GM19023 (cell line): Measurements from ENCODE around the gene PRKCA.

Source experiments
- ATAC-seq: cut with Tn5 transposase; IDR thresholded peaks from one replicate; pipeline ENCODE4 v1.9.1; 2021; ENCODE audit warnings: mild to moderate bottlenecking, moderate library complexity; ENCODE audit not compliant: unreplicated experiment

The PRKCA gene

GRCh38 chr17:66508896-66509844 lies 206.8 kb downstream of the PRKCA start:
- ATAC-seq, result no peak

- ATAC-seq, result no peak
Measured at GRCh38 chr17:66509926-66510325, 207.5 kb downstream of the PRKCA start.

GRCh38 chr17:66511135-66511534 lies 208.7 kb downstream of the PRKCA start:
- no peak for ATAC-seq

GRCh38 chr17:66514227-66514806 lies 211.9 kb downstream of the PRKCA start:
- no peak for ATAC-seq

- no peak for ATAC-seq
Measured at GRCh38 chr17:66515974-66516373, 213.6 kb downstream of the PRKCA start.

GRCh38 chr17:66517336-66518009 lies 215.1 kb downstream of the PRKCA start:
- no peak for ATAC-seq

- ATAC-seq, result no peak
Measured at GRCh38 chr17:66518108-66518507, 215.7 kb downstream of the PRKCA start.

GRCh38 chr17:66518677-66519076 lies 216.3 kb downstream of the PRKCA start:
- ATAC-seq, result no peak

- ATAC-seq, result no peak
Measured at GRCh38 chr17:66519154-66519553, 216.7 kb downstream of the PRKCA start.

GRCh38 chr17:66520999-66521398 lies 218.6 kb downstream of the PRKCA start:
- ATAC-seq, result no peak

GRCh38 chr17:66522591-66523272 lies 220.3 kb downstream of the PRKCA start:
- ATAC-seq, result no peak

GRCh38 chr17:66523378-66524200 lies 221.2 kb downstream of the PRKCA start:
- no peak for ATAC-seq

GRCh38 chr17:66524877-66525276 lies 222.5 kb downstream of the PRKCA start:
- no peak for ATAC-seq

- no peak for ATAC-seq
Measured at GRCh38 chr17:66525338-66525737, 222.9 kb downstream of the PRKCA start.

GRCh38 chr17:66526827-66527226 lies 224.4 kb downstream of the PRKCA start:
- no peak for ATAC-seq

GRCh38 chr17:66527335-66527734 lies 224.9 kb downstream of the PRKCA start:
- ATAC-seq, result no peak

GRCh38 chr17:66531851-66532295 lies 229.5 kb downstream of the PRKCA start:
- no peak for ATAC-seq

GRCh38 chr17:66533572-66533971 lies 231.2 kb downstream of the PRKCA start:
- no peak for ATAC-seq

GRCh38 chr17:66533986-66534385 lies 231.6 kb downstream of the PRKCA start:
- ATAC-seq, result no peak

- ATAC-seq, result no peak
Measured at GRCh38 chr17:66535611-66536010, 233.2 kb downstream of the PRKCA start.
